GM12873 (cell line): ENCODE results near the gene GNL1.

Experiments
- CTCF ChIP-seq: IDR thresholded peaks from 2 replicates; pipeline ENCODE4 v1.5.1; 2012; ENCODE audit warnings: low read depth, mild to moderate bottlenecking, moderate library complexity, low read length, control low read depth; ENCODE audit not compliant: insufficient read depth; ENCODE audit errors: missing control alignments

GNL1 gene

GRCh38 chr6:30568245-30568644 lies 12.0 kb upstream of the GNL1 start:
- no peak for TF ChIP-seq CTCF

DNA sequence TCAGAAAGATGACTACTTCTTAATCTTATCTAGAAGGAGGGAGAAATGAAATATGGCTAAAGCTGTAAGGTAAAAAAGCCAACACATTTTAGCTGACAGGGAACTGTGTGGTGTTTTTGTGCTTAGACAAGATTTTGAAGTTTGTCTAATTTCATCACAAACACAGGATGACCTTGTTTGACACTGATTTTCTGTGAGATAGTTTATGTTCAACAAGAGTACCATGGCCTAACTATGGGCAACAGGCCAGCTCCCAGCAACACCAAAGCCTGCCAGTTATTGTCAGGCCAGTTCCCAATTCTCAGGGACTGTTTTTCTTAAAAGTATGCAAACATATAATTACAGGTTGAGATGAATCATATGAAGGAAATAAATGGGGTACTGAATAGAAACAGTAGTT lies 9.5 kb upstream of the GNL1 start:
- TF ChIP-seq CTCF: no peak

DNA sequence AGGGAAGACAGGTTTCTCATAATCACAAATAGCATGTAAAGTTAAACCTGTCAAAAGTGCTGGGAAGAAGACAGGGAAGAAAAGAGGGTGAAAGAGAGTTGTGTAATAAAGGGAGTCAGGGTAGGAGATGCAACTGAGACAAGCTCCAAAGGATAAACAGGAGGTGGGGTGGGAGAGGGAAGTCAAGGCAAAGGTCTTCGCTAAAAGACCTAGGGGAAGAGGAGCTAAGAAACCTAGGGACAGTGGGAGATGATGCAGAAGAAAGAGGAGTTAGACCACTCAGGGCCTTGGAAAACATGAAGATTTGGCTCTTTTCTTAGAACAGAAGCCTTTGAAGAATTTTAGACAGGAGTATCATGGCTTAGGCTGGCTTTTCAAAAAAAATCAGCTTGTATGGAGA lies 7.8 kb upstream of the GNL1 start:
- TF ChIP-seq CTCF: no peak

DNA sequence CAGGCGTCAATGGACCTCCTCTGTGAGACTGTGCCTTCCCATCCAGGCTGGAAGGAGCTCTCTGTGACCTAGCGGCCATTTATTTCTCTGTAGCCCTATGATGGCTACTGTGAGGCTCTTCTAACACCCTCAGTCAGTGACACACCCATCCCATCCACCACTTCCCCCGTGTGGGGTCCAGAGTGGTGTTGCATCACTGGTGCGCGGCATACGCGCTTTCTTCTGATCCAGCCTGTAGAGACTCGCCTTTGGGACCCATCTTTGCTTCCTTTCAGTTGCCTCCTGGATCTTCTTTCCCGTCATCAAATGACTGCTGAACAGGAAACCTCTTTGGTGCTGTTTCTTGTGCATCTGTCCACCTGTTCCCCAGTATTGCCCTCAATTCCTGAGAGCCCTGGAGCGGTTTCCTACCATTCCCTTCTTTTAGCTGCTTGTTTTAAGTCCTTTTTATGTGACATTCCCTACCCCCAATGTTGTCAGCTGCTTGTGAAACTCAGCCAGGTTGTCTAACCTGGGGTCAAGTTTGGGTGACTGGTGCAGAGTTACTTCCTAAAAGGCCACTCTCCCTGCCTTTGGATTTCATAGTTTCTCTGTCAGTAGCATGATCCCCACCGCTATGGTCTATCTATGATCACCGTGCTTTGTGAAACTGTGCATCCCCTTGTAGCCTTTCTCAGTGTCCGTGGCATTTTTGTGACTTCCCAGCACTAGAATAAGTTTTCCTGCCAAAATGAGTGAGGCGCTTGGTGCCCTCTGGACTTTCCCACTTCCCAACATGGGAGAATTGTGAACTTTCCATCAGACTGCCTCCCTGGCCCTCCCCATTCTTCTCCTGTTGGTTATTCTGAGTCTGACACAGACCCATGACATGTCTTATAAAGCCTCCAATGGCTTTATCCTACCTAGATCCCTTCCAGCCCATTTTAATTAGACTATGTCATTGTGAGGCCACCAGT lies 6.5 kb upstream of the GNL1 start:
- TF ChIP-seq CTCF: no peak

DNA sequence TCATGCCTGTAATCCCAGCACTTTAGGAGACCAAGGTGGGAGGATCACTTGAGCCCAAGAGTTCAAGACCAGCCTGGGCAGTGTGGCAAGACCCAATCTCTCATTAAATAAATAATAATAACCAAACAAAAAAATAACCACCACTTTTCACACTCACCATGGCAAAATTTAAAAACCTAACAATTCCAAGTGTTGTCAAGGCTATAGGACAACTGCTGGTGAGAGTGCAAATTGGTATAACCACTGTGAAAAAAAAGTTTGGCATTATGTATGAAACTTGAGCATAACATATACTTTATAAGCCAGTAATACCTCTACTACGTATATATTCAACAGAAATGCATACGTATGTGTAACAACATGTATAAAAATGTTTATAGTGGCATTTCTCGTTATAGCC lies 4.6 kb upstream of the GNL1 start:
- TF ChIP-seq CTCF: no peak

DNA sequence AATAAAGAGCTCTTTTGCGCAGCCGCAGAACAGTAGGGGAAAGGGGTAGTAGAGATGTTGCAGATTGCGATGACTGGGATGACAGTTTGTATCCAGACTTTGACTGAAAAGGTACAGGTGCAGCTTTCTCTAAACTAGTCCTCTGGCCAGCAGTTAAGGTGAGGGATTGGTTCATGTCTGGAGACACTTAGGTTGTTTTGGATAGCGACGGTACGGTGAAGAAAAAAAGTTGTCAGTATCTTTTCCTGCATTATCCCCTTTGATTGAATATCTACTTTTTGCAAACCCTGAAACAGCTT lies 1.3 kb upstream of the GNL1 start:
- no peak for TF ChIP-seq CTCF

DNA sequence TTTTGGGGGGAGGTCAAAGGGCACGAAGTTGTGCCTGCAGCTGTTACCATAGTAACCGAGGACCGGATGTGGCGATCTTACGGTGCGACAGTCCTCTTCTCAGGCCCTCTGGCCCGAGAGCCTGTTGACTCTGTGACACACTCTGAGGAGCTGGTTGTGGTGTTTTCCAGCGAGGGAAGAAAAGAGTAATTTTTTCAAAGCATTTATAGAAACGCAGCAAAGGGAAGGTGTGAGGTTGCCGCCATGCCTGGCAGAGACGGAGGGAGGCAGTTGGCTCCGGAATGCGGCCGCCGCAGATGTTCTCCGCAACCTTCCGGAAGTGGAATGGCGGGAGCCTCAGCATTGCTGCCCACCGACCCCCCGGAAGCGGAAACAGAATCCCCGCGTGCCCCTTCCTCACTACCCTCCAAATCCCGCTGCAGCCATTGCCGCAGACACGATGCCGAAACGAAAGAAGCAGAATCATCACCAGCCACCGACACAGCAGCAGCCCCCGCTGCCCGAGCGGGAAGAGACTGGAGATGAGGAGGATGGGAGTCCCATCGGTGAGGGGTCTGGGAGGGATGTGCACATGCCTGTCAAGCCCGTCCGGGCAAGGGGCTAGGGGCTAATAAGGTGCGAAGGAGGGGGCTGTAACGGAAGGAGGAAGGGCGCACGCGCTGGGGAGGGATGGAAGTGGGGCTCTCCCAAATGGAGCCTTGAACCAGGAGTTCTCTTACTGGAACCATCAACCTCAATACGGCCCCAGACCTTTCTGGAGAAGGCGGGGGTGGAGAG lies 805 bp upstream of the GNL1 start, which contains the start of gene PRR3:
PRR3 (plus strand) TSS at position 390 of the 777 bp plus-strand sequence; CDS start at position 440, 50 bp downstream.
- TF ChIP-seq CTCF: no peak
